SJCRH30 (cell line): ENCODE results near the gene RGS16. TPM values are rescaled to one million over a fixed set of nuclear protein-coding genes. Genes with fewer than 3 reads are reported as not detected.

ENCODE experiments used
- DNase-seq, 2 experiments: peaks; one replicate each; pipeline ENCODE4 v3.0.0-alpha.2; 2015 to 2020
- H3K27ac ChIP-seq: fragments of 250-450 bp; sonication (Bioruptor Pico); 2 replicates; pipeline ENCODE4 v1.5.1; 2020; ENCODE audit warnings: mild to moderate bottlenecking, moderate library complexity
- H3K27me3 ChIP-seq: fragments of 250-450 bp; sonication (Bioruptor Pico); 2 replicates; pipeline ENCODE4 v1.5.1; 2020; ENCODE audit warnings: mild to moderate bottlenecking, moderate library complexity
- H3K36me3 ChIP-seq: fragments of 250-450 bp; sonication (Bioruptor Pico); 2 replicates; pipeline ENCODE4 v1.5.1; 2020; ENCODE audit warnings: mild to moderate bottlenecking, moderate library complexity
- H3K4me1 ChIP-seq: fragments of 250-450 bp; sonication (Bioruptor Pico); 2 replicates; pipeline ENCODE4 v1.5.1; 2020; ENCODE audit warnings: mild to moderate bottlenecking, moderate library complexity
- H3K4me3 ChIP-seq: fragments of 250-450 bp; sonication (Bioruptor Pico); 2 replicates; pipeline ENCODE4 v1.5.1; 2020; ENCODE audit warnings: mild to moderate bottlenecking, moderate library complexity
- H3K9me3 ChIP-seq: fragments of 250-450 bp; sonication (Bioruptor Pico); replicated peaks from 2 replicates; pipeline ENCODE4 v1.5.1; 2020; ENCODE audit warnings: mild to moderate bottlenecking, moderate library complexity
- total RNA-seq: library from RNA; depleted of rRNA; stranded (reverse); fragments of >200 nt; shearing (Covaris generic); gene quantifications from 2 replicates; pipeline ENCODE4 v1.2.3, GENCODE V29; 2014

The RGS16 gene
- total RNA-seq, 1 experiment from 2014 or later: 96.7 TPM

GRCh38 chr1:182588500-182589396 lies 15.4 kb downstream of the RGS16 start, which contains the start of gene RNASEL:
Gene RNASEL (minus strand): TSS chr1:182589256. CDS start chr1:182586806, 2,450 bp downstream.
- Histone ChIP-seq H3K4me3 (peak within 1 kb of the TSS; percentile 60), H3K36me3 (no peaks in the 10 kb centered on the region), H3K27ac (no peak within 1 kb of the TSS), H3K9me3 (no peaks in the 10 kb centered on the region), H3K27me3 (no peaks in the 10 kb centered on the region), H3K4me1 (no peaks in the 10 kb centered on the region)
- no peak for DNase-seq

GRCh38 chr1:182587666-182588499 lies 16.3 kb downstream of the RGS16 start:
- no peaks in the 10 kb centered on the region for H3K9me3 ChIP-seq
- H3K4me3 ChIP-seq: peak overlapping the region; percentile 60
- H3K27ac ChIP-seq: no peak overlapping the region
- H3K4me1 ChIP-seq: no peaks in the 10 kb centered on the region
- H3K36me3 ChIP-seq: no peaks in the 10 kb centered on the region
- DNase-seq: no peak
- no peaks in the 10 kb centered on the region for H3K27me3 ChIP-seq

DNA sequence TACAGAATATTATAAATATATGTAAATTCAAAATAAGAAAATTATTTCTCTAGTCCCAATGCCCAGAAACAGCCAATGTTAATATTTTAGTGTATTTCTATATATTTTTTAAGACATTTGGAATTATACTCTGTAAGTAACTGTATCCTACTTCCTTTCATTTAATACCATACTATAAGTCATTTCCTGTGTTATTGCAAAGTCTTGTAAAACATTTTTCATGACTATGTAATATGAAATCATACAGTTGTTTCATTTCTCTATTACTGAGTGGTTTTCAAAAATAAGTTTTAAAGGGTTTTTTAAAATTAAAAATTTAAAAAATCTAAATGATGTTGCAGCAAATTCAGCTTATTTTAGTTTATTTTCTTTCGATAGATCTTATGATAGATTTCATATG lies 17.1 kb downstream of the RGS16 start:
- Histone ChIP-seq H3K9me3 (no peaks in the 10 kb centered on the region), H3K4me1 (no peaks in the 10 kb centered on the region), H3K27me3 (no peaks in the 10 kb centered on the region), H3K36me3 (no peaks in the 10 kb centered on the region), H3K27ac (no peak overlapping the region), H3K4me3 (no peak overlapping the region)
- DNase-seq: no peak

DNA sequence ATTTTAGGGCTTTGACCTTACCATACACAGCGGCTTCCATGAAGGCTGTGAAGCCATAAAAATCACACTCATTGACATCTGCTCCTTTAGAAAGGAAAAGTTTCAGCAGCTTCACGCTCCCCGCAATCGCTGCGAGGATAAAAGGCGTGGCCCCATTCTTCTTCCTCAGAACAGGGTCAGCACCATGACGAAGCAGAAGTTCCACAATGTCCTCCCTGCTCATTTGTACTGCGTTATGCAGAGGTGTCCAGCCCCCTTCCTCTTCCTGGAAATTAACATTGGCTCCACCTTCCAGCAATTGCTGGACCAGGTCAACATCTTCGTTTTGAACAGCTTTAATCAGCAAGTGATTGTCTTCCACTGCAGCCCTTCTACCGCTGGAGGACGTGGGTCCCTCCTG lies 17.8 kb downstream of the RGS16 start:
- Histone ChIP-seq H3K36me3 (no peaks in the 10 kb centered on the region), H3K27me3 (no peaks in the 10 kb centered on the region), H3K9me3 (no peaks in the 10 kb centered on the region), H3K4me1 (no peaks in the 10 kb centered on the region), H3K27ac (no peak overlapping the region), H3K4me3 (no peak overlapping the region)
- DNase-seq: no peak

DNA sequence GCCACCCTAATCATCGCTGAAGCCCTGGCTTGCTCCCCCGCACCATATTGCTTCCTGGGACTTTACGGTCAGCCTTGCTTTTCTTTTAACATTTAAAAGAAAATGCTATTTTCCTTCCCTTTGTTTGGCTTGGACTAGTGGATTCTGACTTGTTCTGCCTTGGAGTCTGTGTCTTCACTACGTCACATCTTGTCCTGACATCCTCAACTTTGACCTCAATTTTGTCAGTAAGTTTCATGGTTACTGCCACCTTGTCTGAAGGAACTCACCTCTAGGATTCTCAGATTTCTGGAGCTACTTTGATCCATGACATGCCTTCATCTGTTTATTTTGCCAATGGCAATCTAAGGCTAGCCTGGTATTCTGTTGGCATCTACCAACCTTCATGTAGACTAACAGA lies 19.4 kb downstream of the RGS16 start:
- H3K4me1 ChIP-seq: peaks cover 3% of the 10 kb centered on the region; the same call in 1 of the 2 replicates
- DNase-seq: no peak
- no peaks in the 10 kb centered on the region for H3K36me3 ChIP-seq

GRCh38 chr1:182580736-182581135 lies 23.5 kb downstream of the RGS16 start:
- H3K4me3 ChIP-seq: no peak overlapping the region
- peaks cover 3% of the 10 kb centered on the region; the same call in 1 of the 2 replicates for H3K4me1 ChIP-seq
- no peaks in the 10 kb centered on the region for H3K27me3 ChIP-seq
- no peaks in the 10 kb centered on the region for H3K9me3 ChIP-seq
- no peaks in the 10 kb centered on the region for H3K36me3 ChIP-seq
- peak in 1 of 2 experiments; percentile 34 for DNase-seq
- H3K27ac ChIP-seq: no peak overlapping the region

More for the DNA sequence above, 19.4 kb downstream of the RGS16 start:
- no peak overlapping the region for H3K4me3 ChIP-seq
- H3K27ac ChIP-seq: no peak overlapping the region
- H3K9me3 ChIP-seq: no peaks in the 10 kb centered on the region
- H3K27me3 ChIP-seq: no peaks in the 10 kb centered on the region

DNA sequence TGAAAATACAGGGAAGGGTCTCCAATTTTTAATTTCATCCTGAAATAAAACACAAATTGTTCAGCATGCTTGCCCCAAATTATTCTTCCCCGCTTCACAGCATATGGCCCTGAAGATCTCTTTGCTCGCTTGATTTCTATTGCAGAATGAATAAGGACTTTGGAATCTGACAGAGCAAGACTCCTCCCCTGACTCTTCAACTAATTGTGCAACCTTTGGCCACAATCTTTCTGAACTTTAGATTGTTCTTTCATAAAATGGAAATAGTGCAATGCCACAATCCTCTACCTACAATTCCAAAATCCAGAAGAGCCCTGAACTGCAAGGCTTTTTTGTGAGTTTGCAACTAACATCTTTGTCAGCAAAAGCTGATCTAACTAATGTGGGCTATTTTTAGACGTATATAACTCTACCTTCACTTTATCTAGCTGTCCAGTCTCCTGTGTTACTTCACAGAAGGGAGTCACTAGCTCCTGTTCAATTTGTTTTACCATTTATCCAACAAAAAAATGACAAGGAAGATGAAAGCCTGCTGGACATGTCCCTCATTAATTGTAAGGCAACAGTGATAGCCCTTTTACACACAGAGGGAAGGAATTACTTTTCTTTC lies 28.5 kb downstream of the RGS16 start:
- Histone ChIP-seq H3K27me3 (no peaks in the 10 kb centered on the region), H3K36me3 (no peaks in the 10 kb centered on the region), H3K4me3 (no peak overlapping the region), H3K27ac (no peak overlapping the region), H3K9me3 (no peaks in the 10 kb centered on the region), H3K4me1 (peaks cover 2% of the 10 kb centered on the region)
- no peak for DNase-seq

GRCh38 chr1:182574156-182574555 lies 30.0 kb downstream of the RGS16 start:
- no peak overlapping the region for H3K4me3 ChIP-seq
- no peak overlapping the region for H3K27ac ChIP-seq
- H3K27me3 ChIP-seq: no peaks in the 10 kb centered on the region
- peaks cover 6% of the 10 kb centered on the region for H3K4me1 ChIP-seq
- no peak for DNase-seq
- H3K36me3 ChIP-seq: no peaks in the 10 kb centered on the region
- no peaks in the 10 kb centered on the region for H3K9me3 ChIP-seq

DNA sequence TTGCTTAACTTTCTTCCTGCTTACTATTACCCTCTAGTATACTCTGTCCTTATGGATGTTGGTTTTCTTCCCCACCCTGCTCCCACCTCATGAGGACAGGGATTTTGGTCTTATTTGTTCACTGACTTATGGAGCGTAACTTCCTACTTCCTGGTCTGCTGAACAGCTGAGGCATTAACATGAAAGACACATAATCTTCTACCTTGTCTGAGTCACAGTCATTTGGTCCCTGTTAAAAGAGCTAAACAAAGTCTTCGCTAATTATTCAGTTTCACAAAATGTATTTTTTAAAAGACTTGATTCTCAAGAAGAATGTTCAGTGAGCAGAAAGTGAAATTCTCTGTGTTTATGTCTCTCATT lies 33.6 kb downstream of the RGS16 start:
- H3K4me3 ChIP-seq: no peak overlapping the region
- peak in 1 of 2 experiments; percentile 42 for DNase-seq
- no peak overlapping the region for H3K27ac ChIP-seq
- H3K36me3 ChIP-seq: no peaks in the 10 kb centered on the region
- no peaks in the 10 kb centered on the region for H3K9me3 ChIP-seq
- H3K27me3 ChIP-seq: no peaks in the 10 kb centered on the region
- H3K4me1 ChIP-seq: peaks cover 6% of the 10 kb centered on the region

DNA sequence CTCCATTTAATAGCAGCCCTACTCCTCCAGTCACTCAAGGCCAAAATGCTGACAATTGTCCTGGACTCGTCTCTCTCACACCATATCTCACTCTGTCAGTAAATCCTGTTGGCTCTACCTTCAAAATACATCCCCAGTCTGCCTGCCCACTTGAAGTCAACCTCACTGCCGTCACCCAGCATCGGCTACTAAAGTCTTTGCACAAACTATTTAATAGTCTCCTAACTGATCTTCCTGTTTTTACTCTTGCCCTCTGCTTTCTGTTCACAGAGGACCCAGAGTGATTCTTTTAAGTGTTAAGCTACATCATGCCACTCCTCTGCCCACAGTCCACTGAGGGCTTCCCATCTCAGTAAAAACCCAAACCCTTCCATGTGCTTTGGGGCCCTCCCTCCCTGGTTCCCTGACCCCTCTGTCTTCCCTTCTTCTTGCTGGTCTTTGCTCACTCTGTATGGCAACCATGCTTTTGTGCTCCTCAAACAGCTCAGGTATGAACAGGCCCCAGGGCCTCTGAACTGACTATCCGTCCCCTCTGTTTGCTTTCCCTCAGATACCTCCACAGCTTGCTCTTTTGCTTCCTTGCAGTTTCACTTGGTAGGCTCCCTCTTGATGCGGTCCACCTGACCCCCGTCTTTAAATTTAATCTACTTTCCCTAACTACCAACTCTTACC lies 34.1 kb downstream of the RGS16 start:
- Histone ChIP-seq H3K4me1 (peaks cover 6% of the 10 kb centered on the region), H3K27me3 (no peaks in the 10 kb centered on the region), H3K27ac (no peak overlapping the region), H3K36me3 (no peaks in the 10 kb centered on the region), H3K4me3 (no peak overlapping the region), H3K9me3 (no peaks in the 10 kb centered on the region)
- DNase-seq: no peak

DNA sequence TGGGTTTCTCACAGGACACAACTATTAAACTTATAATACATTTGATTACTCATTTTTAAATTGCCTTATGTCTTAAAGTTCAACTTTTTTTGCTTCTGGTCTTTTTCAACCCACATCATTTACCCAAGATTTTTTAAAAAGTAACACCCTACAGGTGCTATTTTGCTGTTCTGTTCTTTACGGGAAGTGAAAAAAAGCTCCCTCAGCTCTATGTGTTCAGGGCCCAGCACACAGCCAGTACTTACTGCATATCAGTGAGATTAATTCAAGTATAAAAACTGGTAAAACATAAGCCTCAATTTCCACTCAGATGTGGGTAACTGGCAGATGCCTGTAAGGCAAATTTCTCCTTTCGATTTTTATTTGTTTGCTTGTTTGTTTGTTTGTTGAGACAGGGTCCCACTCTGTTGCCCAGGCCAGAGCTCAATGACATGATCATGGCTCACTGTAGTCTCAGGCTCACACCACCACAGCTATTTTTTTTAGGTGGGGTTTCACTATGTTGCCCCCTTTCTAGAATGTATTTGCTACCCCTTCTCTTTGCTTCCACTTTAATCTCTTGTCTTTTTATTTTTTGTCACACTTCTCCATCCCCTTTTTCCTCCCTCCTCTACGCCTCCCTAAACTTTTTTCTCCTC lies 35.4 kb downstream of the RGS16 start:
- H3K27ac ChIP-seq: no peak overlapping the region
- no peaks in the 10 kb centered on the region for H3K36me3 ChIP-seq
- no peaks in the 10 kb centered on the region for H3K27me3 ChIP-seq
- no peak overlapping the region for H3K4me3 ChIP-seq
- no peak for DNase-seq
- peaks cover 6% of the 10 kb centered on the region for H3K4me1 ChIP-seq
- no peaks in the 10 kb centered on the region for H3K9me3 ChIP-seq

DNA sequence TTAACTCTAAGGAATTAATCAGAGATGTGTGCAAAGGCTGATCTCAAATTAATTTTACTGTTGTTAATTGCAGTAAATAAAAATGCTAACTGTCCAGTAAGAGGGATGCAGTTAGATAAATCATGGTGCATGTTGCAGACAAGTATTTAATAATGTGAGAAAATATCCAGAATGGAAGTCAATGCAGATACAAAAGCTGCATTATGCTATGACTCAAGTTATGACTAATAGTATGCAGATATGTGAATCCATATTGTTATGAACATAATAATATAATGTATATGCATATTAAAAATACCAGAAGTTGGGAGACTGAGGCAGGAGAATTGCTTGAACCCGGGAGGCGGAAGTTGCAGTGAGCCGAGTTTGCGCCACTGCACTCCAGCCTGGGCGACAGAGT lies 36.6 kb downstream of the RGS16 start:
- Histone ChIP-seq H3K36me3 (no peaks in the 10 kb centered on the region), H3K27me3 (no peaks in the 10 kb centered on the region), H3K9me3 (no peaks in the 10 kb centered on the region), H3K27ac (no peak overlapping the region), H3K4me3 (no peak overlapping the region), H3K4me1 (peaks cover 6% of the 10 kb centered on the region)
- no peak for DNase-seq

- Histone ChIP-seq H3K4me3 (no peak overlapping the region), H3K4me1 (peaks cover 3% of the 10 kb centered on the region), H3K36me3 (no peaks in the 10 kb centered on the region), H3K27ac (no peak overlapping the region), H3K27me3 (no peaks in the 10 kb centered on the region), H3K9me3 (no peaks in the 10 kb centered on the region)
- no peak for DNase-seq
These were observed 38.7 kb downstream of the RGS16 start for GRCh38 chr1:182565537-182565936.

DNA sequence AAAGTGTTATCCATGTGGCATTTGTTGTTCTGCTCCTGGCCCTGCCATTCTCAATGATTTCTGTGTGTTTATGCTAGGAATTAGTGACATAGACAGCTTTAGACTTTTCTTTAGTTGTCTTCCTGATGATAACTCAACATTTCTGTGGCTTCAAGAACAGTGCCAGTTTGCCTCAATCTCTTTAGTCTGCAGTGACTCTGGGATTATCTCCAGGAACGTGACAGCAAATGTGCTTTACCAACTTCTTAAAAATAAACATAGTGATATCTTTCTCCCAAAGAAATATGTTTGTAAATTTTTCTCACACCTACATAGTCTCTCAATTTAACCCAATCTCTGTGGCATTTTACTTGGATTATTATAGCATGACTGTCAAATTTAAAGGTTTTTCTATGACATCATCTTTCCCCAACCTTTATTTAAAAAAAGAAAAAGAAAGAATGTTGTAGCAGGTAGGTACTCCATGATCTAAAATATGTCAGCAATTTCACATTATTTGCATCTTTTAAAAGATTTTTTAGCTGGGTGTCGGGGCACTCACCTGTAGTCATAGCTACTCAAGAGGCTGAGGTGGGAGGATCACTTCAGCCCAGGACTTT lies 39.7 kb downstream of the RGS16 start:
- Histone ChIP-seq H3K27me3 (no peaks in the 10 kb centered on the region), H3K4me1 (no peaks in the 10 kb centered on the region), H3K4me3 (no peak overlapping the region), H3K27ac (no peak overlapping the region), H3K36me3 (no peaks in the 10 kb centered on the region), H3K9me3 (no peaks in the 10 kb centered on the region)
- DNase-seq: no peak
